Glomerular visceral epithelial cell (primary cell): ENCODE measurements around the gene ASB18.

Experiments
- DNase-seq: peaks from one replicate; pipeline ENCODE4 v3.0.0-alpha.2; 2016; ENCODE audit errors: extremely low spot score

The ASB18 gene

DNA sequence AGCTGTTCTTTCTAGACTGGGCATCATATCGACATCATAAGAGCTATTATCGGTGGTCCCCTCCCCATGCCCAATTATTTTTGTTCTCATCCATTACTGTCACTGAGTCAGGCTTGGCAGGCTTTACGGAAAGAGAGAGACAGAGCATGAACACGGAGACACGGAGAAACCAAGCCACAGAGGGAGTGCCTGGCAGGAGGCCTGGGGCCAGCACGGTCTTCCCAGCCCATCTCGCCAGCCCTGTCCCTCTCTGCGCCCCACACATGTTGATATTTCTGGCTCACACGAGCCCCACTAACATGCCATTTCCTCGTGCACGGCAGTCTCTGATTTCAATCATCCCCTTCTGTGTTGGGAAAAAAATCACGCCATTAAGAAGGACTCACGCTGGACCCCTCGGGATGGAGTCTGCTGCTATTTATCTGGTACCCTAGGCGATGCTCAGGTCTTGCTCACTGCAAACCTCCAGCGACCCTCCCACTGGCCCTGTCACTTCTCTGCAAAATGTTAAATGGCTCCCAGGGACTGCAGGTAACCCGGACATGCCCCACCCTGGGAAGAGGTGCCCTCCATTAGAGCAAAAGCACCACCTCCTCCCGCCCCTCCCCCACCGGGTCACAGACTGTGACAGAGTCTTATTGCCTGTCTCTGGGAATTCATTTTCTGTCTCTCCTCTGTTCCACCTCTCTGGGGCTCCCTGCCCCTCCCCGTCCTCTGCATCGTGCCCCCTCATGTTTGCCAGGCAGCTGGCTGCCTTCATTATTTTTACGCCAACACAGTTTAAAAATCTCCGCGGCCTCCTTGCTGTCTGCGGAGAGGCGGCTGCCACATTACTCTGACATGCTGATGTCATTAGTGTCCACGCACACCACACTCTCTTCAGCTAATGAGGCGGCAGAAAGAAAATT is 55.9 kb downstream of the ASB18 start:
- DNase-seq = no peak

DNA sequence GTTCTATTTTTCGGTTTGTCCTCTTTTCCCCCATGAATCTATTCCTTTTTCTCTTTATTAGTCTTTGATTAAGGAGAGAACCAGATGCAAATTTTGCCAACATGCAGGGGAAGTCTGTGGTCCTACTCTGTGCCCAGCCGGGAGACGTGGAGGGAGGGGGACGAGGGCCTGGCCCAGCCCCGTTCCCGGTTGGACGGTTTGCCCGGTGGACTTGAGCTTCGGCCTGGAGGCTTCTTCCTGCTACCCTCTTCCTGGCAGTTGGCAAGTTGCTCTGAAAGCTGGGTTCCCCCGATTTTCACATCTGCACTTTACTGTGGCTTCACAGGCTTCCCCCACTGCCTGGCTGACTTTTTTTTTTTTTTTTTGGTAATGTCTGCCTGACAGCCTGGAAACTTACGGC is 56.7 kb downstream of the ASB18 start:
- DNase-seq = no peak

DNA sequence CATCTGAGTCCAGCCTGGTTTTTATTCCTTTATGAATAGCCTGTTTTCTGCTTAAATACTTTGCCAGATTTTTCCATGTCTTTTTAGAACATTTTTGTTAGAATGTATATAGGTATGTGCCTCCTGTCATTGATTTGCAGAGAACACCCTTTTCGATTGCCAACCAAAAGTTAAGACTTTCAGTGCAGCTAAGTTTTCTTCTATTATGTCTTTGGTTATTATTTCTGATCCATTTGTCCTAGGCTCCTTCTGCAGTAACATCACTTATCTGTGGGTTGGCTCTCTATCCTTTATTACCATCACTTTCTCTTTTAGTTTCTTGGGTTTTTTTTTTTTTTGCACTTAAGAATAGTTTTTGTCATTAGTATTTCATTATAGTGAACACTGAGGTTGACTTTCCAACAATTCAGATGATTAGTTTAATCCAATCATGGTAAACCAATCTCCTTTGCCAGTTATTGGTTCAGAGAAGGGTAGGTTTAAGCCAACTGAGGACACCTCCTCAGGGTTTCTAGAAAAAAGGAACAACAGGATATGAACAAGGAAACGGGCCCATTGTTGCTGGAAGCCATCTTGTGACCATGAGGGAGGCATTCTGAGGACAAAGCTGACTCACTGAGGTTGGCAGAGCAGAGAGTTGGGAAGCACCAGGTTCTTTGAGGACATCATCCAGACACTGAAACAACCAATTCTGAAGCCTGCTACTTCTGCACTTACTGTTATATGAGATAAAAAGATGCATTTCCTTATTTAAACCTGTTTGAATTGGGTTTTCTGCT is 58.1 kb downstream of the ASB18 start:
- no peak for DNase-seq

DNA sequence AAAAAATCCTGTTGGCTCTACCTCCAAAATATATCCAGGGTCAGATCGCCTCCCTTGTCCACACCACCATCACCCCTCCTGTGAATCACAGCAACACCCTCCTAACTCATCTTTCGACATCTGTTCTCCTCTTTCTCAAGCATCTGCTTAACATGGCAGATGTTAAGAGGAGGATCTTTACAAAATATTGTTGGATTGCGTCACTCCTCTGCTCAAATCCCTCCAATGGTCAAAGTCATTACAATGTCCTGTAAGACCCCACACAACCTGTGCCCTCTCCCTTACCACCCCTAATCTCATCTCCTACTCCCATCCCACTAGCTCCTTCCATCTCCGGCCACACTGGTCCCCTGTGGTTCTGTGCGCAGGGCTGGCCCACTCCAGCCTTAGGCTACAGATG is 59.3 kb downstream of the ASB18 start:
- no peak for DNase-seq

DNA sequence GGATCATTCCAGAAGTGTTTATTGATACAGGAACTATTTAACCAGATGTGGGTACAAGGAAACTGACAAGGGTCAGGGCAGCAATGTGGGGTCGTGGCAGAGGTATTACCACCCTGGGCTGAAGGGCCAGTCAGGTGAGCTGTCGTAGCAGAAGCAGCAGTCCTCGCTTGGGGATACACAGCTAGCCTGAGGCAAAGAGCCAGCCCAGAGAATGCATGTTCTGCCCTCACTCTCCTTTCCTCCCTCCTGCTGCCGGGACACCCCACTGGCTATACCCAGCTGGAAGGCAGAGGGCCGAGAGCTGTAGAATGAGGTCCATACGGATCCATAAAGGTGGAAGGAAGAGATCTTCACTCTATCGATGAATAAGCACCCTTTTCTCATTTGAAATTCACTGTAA is 63.8 kb downstream of the ASB18 start:
- DNase-seq = no peak

DNA sequence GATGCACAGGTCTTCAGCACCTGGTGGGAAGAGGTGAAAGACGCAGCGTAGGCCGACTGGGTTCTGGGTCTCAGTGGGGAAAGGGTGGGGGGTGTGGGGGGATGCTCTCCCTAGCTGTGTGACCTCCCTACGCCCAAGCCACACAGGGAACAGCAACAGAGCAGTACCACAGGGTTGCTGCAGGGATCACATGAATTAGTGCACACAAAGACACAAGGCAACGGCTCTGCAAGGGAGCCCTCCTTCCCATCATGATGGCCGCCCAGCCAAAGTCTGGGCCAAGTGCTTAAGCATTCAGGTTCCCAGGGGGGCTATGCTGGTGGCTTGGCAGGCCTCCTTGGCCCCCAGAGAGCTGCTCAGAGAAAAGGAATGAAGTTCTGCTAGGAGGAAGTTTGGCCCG is 67.8 kb downstream of the ASB18 start:
- no peak for DNase-seq

DNA sequence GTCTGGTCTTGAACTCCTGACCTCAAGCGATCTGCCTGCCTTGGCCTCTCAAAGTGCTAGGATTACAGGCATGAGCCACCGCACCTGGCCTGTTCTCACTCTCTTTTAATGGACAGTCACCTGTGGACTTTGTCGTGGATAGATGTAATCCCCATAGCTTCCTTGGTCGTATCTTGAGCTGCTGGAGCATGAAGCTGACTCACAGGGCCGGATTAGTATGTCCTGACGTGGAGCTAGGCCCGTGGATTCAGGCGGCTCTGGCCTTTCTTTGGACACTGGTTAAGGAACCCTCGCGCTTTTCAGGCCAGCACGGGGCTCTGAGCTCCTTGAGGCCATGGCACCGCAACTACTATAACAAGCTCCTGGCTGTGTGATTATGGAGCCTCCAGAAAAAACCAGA is 68.5 kb downstream of the ASB18 start:
- DNase-seq = peak; percentile 78

DNA sequence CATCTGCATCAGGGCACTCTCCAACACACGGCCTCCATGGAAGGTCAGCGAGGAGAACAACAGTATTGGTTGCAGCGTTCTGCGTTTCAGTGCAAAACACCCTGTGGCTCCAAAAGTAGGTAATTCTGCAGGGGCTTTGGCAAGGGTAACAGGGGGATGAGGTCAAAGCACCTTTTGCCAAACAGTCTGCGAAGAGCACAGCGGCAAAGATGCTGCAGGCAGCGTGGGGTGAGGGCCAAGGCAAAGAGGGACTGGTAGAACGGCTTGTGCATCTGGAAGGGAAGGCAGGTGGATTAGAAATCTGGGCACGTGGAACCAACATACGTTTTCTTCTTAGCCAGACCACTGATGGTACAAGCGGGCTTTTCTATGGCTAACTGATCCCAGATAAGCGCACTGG is 69.4 kb downstream of the ASB18 start:
- DNase-seq = no peak

DNA sequence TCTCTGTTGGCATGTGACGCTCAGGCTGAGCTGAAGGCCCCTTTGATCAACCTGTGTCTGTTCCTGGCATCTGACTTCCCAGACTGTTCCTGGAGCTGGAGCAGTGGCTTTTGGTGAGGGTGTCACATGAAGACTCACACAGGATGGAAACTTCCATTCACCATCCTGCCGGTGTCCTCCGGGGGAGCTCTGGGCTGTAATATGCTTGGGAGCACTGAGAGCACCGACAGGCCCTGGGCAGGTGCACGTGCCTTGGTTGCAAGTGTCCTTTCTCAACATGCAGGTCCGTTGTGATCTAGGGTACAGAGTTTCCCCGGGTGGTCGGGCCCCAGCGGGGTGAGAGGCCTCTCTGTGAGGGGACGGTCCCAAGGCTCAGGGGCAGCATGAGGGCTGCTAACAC is 71.2 kb downstream of the ASB18 start:
- DNase-seq = no peak

DNA sequence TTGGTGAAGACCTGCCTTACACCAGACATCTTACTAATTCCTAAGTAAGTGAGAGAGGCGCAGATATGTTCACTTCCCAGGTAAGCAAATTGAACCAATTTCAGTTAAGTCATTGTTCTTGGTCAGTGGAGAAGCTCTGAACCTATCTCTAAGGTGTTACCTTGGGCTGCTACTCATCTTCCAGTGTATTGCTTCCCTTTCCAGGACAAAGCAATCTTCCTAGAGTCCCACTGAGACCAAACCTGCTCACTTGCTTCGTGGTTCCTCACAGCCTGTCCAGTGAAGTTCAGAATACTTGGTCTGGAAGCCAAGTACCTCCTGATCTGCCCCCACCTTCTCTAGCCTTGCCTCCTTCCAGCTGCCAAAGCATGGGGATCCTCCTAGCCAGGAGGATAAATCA is 73.5 kb downstream of the ASB18 start:
- no peak for DNase-seq

DNA sequence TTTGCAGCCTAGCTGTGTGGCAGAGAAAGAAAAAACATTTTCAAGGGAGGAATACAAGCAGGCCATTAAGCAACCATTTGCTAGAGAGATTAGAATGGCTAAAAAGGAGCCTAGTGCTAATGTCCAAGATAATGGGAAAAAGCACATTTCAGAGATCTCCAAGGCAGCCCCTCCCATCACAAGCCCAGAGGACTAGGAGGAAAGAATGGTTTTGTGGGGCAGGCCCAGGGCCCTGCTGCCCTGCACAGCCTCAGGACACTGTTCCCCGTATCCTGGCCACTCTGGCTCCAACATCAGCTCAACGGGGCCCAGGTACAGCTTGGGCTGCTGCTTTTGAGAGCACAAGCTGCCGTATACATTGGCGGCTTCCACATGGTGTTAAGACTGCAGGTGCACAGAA is 79.5 kb downstream of the ASB18 start:
- no peak for DNase-seq

DNA sequence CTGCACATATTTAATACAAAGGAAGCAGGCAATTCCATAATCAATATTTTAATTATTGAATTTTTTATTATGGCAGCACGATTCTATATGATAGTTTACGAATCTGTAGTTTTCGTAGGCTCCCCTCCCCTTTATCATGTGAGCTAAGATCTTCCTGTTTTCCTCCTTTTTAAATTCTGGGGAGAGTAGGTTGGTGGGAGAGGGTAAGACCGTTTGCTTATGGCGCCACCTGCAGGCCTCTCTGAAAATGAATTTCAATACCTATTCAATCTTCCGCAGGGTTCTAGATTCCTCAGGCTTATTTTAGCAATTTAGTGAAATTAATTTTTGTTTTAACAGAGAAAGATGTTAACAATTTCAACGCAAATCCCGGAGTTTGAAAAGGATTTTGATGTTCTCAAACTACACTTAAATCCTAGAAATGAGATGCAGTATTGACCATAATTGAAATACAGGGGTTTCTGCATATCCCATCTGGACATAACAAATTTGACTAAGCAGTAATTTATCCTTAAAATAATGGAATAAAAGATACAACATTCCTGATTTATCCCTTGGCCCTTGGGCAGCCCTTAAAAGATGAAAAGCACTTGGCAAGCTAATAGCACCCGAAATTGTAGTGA is 83.3 kb downstream of the ASB18 start:
- peak; percentile 82 for DNase-seq

DNA sequence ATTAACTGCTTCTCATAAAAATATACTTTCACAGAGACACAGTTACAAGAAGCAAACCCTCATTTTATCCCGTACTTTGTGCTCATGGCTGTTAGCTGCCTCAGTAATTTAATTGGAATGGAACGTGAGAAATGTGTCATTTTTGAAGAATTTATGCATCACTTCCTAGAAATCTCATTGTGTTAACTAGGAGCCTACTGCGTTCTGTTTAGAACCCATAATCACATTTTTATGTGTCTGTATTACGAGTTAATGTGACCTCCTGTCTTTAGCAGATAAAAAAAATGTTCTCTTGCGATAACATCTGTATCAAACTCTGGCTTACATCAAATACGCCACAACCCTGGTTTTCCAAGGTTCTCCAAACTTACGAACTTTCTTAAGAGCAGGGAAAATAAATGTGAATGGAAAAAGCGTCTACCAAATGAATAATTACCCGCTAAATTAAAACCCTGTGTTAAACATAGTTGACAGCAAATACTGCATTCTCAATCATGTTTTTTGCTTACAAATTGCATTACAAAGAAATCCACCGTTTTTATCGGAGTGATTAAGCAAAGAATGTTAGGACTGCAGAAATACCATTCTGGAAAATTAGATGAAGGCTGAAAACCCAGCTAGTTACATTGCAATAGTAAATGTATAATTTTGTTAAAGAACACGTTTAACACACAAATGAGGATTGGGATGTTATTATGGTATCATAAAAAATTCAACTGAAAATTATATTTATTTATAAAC is 84.0 kb downstream of the ASB18 start:
- DNase-seq = peak; percentile 72

DNA sequence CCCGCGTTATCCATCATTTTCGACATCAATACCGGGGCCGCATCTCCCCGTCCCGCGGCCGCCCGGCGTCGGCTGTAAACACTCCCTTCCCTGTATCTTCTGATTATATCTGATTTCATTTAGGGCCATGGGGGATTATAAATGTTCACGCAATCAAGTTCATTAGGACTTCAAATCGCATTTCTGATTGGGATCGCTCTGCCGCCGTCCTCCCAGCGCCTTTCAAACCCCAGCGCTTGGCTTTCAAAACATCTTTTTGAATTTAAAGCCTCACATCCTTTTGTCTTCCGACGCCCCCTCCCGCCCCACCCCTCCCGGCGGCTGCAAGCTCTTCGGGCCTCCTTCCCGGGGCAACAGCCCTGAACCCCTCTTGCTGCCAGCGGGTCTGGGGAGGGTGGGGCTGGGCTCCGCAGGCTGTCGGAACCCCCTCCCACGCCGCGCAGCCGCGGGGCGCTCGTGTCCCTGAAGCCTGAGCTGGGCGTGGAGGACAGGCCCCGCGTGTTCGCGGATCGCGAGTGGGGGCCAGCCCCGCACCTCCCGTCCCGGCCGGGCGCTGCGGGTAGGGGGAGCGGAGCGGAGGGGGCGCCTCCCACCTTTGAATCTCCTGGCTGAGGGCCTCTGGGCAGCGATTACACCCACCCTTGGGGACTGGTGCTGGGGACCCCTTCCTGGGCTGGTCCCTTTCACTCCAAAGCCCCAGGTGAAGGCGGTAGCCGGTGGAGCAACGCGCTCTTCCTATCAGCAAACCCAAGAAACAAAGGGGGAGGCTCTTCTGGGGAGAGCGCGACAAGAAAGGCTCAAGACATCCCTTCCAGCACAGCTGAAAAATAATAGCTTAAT is 84.8 kb downstream of the ASB18 start:
- DNase-seq = peak; percentile 60

DNA sequence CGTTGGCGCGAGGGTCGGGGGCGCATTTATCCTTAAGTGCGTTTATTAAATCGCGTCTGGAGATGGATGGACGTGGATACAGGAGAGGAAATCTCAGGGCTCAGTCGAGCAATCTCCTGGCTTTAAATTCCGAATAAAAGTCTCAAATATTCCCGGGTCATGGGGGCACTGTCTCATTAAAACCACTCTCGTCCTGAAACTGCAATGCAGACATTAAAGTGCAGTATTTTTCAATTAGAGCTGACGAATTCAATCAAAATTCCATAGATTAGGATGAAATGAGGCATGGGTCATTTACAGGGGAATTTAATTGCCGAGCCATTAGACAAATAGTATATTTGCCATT is 85.3 kb downstream of the ASB18 start:
- DNase-seq = peak; percentile 29

DNA sequence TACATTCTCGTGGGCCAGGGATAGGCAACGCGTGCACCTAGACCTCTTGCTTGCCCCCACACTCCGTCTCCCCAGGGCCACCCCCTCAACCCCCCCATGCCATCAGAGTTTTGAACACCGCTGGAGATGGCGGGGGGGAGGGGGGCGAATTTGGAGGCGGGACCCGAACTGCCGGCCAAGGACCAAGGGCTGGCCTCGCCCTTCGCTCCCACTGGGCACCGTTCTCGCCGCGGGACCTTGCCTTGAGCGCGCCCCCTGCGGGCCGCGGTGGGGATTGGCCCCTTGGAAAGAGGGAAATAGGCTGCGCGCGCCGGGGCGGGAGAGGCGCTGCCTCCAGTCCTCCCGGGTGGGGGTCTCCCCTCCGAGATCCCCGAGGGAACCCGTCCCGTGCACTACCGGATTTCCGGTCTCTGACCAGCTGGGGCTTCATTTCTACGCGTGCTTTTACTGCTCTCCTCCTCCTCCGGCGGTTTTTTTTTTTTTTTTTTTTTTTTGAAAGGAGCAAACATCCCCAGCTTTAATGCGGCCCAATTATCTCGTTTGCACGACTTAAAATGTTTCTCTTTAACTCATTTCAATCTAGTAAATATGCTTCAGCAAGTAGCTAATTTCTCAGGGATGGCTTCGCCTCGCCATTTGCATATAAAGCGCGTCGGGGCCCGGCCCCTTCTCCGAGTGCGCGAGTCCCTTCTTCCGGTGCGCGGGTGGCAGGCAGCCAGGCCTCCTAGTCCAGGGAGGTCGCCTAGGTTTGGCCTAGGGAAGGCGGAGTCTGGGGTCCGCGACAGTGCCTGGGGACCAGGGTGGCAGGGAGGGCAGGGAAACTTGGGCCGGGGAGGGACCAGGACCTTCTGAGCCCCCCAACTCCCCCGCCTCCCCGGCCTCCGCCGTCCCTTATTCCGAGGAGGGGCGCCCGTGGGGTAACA is 86.0 kb downstream of the ASB18 start:
- DNase-seq = peak; percentile 84

DNA sequence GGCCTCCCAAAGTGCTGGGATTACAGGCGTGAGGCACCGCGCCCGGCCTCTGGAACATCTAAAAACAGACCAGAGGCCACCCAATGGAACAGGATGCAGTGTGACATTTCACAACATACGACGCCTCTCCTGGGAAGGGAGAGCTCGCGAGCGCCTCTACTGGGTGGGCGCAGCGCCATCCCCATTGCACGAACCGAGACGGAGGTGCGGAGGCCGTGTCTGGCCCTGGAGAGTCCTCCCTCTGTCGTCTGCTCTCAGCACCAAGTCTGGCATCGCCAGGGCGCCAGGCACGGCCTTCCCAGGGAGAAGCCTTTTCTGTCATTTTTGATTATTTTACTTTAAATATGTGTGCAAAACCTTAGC is 86.6 kb downstream of the ASB18 start:
- DNase-seq = no peak

DNA sequence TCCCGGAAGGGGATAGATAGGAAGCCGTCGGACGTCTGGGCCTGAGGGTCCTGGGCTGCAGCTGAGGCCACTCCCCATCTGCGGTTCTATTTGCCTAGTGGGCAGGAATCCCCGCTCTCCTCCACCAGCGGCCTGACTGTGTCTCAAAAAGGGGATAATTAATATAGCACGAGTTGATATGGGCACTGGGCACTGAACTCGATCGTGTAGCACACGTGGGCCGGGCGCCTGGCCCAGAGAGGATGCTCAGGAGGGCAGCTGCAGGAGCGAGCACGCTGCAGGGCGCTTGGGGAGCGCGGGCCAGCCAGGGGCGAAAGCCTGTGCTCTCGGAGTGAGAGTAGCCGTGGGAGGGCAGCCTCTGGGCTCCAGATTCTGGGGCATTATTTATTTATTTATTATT is 87.3 kb downstream of the ASB18 start:
- DNase-seq = no peak

DNA sequence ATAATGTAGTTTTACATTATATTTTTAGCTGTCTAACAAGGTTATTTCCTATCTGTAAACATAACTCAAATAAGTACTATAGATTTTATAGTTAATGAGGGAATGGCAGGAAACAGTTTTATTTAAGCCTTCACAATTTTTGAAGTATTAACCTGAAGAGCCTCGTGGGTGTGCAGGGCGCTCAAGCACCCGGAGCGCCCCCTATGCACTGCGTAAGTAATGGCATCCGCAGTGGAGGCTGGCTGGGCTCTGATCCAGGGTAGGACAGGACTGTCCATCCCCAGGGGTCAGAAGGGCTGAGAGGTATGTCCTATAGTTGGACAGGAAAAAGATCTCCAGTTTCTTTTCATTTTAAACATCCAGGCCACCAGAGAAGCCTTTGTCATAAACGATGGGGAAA is 87.8 kb downstream of the ASB18 start:
- DNase-seq = peak; percentile 44

DNA sequence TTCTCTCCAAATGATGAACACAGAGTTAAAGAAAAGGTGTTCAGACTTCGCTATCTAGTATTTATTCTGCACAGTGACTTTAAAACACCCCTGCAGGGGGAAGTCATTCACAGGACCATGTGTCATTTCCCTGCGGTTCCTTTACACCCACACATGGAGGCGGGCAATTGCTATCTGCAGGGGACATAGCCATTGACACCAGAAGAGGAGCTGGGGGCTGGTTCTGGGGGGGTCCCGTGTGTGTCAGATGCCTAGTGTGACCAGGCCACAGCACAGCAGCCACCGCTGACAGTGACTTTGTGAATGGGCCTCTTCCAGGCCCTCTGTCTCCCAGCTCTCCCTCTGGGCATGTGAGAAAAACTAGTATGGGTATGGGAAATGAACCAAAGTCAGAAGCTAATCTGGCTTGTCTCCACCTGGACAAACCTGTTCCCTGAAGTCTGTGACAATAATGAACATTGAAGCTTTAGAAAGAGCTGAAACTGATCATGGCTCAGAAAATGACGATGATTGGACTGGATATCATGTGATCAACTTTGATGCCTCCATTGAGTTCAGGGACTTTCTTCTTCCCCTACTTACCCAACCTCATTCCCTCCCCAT is 88.6 kb downstream of the ASB18 start:
- no peak for DNase-seq
